Measurements from ENCODE around the gene LIN52. TPM values are rescaled to one million over a fixed set of nuclear protein-coding genes. Genes with fewer than 3 reads are reported as not detected.

The LIN52 gene
- total and polyA plus RNA-seq, 8 donors: 10.1 to 16.7 (median 15.4) TPM

DNA sequence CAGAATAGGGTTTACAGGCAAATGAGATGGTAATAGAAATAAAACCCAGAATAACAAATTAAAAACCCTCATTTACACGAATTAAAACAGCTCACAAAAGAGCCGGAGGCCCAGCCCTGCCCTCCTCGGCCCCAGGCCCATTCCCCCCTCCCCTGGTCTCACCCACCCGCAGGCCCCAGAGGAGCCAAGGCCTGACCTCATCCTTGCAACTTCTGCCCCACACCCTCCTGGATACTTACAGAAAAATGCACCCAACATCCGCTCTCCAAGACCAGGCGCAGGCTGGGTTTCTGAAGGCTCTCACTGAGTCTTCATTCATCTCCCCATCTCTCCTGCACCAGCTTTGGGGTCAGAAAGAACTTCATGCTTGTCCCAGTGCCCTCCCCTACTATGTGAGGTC, 138.3 kb downstream of the LIN52 start:
- H3K4me1 ChIP-seq: peaks cover 0 to under 1% of the 10 kb centered on the region in 2 donors
- H3K27ac ChIP-seq: no peak overlapping the region
- H3K4me3 ChIP-seq: no peak overlapping the region
- H3K27me3 ChIP-seq: peaks cover 2 to 43% of the 10 kb centered on the region in 2 donors
- DNase-seq (no peak), ATAC-seq (no peak)
- no peaks in the 10 kb centered on the region for H3K36me3 ChIP-seq
- H3K9me3 ChIP-seq: no peaks in the 10 kb centered on the region
- intact Hi-C loops (cut with DNase I): no loop called here
- no peak for TF ChIP-seq CTCF (IDR thresholded peaks at IDR 0.05)

DNA sequence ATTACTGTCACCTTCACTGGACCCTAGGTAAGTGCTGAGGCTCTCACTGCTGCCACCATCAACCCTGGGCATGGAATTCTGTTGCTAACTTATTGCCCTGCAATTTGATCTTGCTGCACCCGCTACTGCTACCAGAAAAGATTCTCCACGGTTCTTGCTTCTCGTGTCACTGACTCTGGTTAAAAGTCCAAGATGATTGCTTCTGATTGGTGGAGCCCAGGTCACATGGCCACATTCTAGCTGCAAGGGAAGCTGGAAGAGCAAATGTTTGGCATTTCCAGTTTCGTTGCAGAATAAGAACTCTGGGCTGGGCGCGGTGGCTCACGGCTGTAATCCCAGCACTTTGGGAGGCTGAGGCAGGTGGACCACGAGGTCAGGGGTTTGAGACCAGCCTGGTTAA, 147.0 kb downstream of the LIN52 start:
- Histone ChIP-seq H3K4me1 (no peaks in the 10 kb centered on the region), H3K27me3 (peaks cover 0 to 37% of the 10 kb centered on the region in 2 donors), H3K27ac (no peak overlapping the region), H3K36me3 (no peaks in the 10 kb centered on the region), H3K9me3 (peaks cover 0 to 12% of the 10 kb centered on the region in 2 donors), H3K4me3 (no peak overlapping the region)
- ATAC-seq (no peak), DNase-seq (no peak)
- intact Hi-C loops (cut with DNase I): no loop called here
- no peak for TF ChIP-seq CTCF (IDR thresholded peaks at IDR 0.05)

DNA sequence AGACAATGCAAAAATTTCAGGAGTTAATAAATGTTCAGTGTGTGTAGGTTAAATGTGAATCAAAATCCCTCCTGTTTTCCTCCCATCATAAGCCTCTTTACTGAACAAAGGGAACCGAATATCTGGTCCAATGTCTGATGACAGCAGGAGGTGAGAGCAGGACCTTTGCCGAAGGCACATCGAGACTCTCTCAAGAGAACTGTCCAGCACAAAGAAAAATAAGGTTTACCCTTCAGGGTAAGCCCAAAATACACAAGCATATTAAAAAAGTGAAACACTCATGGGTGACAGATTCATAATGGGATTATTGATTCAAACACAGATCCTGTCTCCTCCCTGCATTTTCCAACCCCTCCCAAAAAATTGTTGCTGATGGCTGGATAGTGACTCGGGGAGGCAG, 150.3 kb downstream of the LIN52 start:
- Histone ChIP-seq H3K4me1 (peaks cover 2 to 7% of the 10 kb centered on the region in 2 donors), H3K4me3 (no peak overlapping the region), H3K9me3 (peaks cover 0 to 12% of the 10 kb centered on the region in 2 donors), H3K27me3 (peaks cover 25 to 60% of the 10 kb centered on the region in 2 donors), H3K36me3 (no peaks in the 10 kb centered on the region), H3K27ac (no peak overlapping the region)
- no peak for TF ChIP-seq CTCF (IDR thresholded peaks at IDR 0.05)
- intact Hi-C loops (cut with DNase I): no loop called here
- no peak for ATAC-seq
- no peak for DNase-seq

DNA sequence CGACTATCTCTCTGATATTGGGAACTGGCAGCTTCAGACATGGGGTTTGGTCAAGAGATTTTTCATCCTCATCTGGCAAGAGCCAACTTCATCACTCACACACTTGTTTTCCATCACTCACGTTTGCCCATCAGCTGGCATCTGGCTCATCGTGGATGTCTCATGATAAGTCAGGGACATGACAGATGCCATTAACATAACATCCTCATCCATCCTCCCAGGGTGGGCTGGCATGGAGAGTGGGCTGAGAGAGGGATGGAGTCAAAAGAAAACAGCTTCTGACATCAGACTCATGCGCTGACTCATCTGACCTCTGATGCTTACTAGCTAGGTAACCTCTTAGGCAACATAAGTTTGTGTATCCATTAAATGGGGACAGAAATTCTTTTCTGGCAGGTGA, 152.7 kb downstream of the LIN52 start:
- DNase-seq (no peak), ATAC-seq (no peak)
- Histone ChIP-seq H3K27ac (no peak overlapping the region), H3K4me3 (no peak overlapping the region), H3K4me1 (peaks cover 15 to 22% of the 10 kb centered on the region in 2 donors), H3K27me3 (peaks cover 50 to 74% of the 10 kb centered on the region in 2 donors), H3K9me3 (peaks cover 0 to under 1% of the 10 kb centered on the region in 2 donors), H3K36me3 (no peaks in the 10 kb centered on the region)
- TF ChIP-seq CTCF (IDR thresholded peaks at IDR 0.05): no peak
- intact Hi-C loops (cut with DNase I): no loop called here

GRCh38 chr14:74238974-74239847, 154.5 kb downstream of the LIN52 start, which contains the start of gene VSX2:
TSS of gene VSX2 (plus strand) at chr14:74239449. CDS start at chr14:74239562, 113 bp downstream.
- ATAC-seq: no peak
- Histone ChIP-seq H3K9me3 (no peaks in the 10 kb centered on the region), H3K4me1 (peaks cover 15 to 22% of the 10 kb centered on the region in 2 donors), H3K36me3 (no peaks in the 10 kb centered on the region), H3K27ac (no peak within 1 kb of the TSS), H3K27me3 (peaks cover 67 to 90% of the 10 kb centered on the region in 2 donors), H3K4me3 (no peak within 1 kb of the TSS)
- no peak for TF ChIP-seq CTCF (IDR thresholded peaks at IDR 0.05)
- intact Hi-C loops (cut with DNase I): no loop called here
- DNase-seq: no peak
